PC-3 (cell line): ENCODE measurements around the gene ZNF320.

ENCODE experiments used
- EZH2 ChIP-seq: fragments of 300-600 bp; sonication (generic); IDR thresholded peaks from one replicate; pipeline ENCODE4 v1.6.1; 2017; ENCODE audit warnings: antibody characterized with exemption, mild to moderate bottlenecking, low read length; ENCODE audit not compliant: unreplicated experiment
- TF ChIP-seq, protein P1 (sequence below): fragments of 300-600 bp; sonication (generic); conservative IDR thresholded peaks from 2 replicates; pipeline ENCODE4 v1.5.1; 2017; ENCODE audit warnings: antibody characterized with exemption, low read depth, mild to moderate bottlenecking, low read length

DNA sequence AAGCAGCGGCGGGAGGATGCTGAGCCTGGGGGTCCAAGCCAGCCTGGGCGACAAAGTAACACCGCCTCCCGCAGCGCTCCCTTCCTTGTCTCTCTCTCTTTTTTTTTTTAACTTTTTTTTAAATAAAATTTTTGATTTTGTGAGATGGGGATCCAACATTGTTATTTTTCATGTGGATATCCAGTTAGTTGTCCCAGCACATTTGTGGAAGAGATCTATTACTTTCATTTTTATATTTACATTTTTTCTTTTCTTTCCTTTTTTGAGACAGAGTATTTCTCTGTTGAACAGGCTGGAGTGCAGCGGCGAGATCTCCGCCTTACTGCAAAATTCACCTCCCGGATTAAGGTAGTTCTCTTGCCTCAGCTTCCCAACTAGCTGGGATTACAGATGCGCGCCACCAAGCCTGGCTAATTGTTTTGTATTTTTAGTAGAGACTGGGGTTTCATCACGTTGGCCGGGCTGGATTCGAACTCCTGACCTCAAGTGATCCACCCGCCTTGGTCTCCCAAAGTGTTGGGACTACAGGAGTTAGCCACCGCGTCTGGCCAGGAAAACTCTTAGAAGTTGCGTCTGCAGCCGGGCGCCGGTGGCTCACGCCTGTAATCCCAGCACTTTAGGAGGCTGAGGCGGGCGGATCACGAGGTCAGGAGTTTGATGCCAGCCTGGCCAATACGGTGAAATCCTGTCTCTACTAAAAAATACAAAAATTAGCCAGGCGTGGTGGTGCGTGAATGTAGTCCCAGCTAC is 45.9 kb upstream of the ZNF320 start:
- TF ChIP-seq, protein P1, sequence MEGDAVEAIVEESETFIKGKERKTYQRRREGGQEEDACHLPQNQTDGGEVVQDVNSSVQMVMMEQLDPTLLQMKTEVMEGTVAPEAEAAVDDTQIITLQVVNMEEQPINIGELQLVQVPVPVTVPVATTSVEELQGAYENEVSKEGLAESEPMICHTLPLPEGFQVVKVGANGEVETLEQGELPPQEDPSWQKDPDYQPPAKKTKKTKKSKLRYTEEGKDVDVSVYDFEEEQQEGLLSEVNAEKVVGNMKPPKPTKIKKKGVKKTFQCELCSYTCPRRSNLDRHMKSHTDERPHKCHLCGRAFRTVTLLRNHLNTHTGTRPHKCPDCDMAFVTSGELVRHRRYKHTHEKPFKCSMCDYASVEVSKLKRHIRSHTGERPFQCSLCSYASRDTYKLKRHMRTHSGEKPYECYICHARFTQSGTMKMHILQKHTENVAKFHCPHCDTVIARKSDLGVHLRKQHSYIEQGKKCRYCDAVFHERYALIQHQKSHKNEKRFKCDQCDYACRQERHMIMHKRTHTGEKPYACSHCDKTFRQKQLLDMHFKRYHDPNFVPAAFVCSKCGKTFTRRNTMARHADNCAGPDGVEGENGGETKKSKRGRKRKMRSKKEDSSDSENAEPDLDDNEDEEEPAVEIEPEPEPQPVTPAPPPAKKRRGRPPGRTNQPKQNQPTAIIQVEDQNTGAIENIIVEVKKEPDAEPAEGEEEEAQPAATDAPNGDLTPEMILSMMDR = no peak
- no peak for TF ChIP-seq EZH2
